8988T (cell line): ENCODE measurements around the gene OSBPL5.
A peak's percentile ranks its signal among the peaks of the same experiment; 100 is the strongest.

Experiments
- DNase-seq: peaks from one replicate; pipeline ENCODE4 v3.0.0; 2011

Gene OSBPL5

DNA sequence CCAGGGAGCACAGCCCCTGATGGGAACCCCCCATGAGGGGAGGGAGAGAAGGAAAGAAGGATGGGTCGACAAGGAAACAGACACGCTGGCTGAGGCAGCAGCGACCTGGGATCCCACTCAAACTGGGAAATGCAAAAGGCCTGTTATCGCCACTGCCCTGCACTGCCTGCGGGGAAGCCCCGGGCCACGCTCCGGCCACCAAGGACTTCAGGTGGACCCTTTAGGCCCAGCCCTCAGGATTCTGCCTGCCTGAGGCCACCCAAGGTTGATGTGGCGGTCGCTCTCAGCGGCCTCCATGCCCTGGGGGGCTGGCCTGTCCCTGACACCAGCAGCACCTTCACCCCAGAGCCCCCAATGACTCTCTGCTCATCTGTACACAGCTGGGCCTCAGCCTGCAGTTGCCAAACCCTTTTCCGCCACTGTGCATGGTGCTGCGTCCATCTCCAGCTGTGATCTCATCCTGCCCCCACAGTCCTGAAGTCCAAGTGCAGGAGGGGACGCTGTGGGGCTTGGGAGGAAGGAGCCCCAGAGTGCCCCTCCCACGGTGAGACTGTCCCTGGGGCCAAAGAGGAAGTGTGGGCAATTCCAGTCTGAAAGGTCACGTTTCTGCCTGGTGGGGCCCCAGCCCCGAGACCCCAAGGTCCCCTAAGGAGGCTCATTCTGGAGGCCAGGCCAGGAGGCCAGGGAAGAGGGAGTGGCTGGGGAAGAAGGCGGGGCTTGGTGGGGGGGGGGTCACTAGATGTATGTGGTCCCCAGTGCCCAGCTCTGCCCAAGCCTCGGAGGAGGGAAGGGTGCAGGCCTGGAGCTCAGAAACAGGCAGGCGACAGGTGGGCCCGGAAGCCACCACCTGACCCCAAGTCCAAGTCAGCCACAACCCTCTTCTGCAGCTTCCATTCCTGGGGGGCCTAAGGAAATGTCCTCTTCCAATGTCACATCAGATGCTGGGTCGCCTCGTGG lies 31.6 kb downstream of the OSBPL5 start:
- peak; percentile 11 for DNase-seq

DNA sequence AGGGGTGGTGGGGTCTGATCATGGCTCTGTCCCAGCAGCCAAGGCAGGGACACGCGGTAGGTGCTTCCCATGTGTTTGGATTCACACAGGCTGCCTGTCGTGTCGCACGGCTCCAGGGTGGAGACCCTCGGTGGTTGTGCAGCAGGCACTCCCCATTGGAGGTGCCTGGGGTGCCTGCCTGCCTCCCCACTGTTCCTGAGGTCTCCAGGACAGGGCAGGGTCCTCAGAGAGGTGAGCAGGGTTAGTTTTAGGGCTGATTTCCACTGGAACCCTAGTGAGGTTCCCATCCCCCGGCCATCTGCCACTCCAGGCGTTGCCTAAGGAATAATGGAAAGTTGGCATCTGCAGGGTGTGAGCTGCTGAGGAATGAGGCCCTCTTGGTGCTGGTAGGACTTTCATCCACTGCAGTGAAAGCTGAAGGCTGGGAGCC lies 32.3 kb downstream of the OSBPL5 start:
- peak; percentile 7 for DNase-seq

DNA sequence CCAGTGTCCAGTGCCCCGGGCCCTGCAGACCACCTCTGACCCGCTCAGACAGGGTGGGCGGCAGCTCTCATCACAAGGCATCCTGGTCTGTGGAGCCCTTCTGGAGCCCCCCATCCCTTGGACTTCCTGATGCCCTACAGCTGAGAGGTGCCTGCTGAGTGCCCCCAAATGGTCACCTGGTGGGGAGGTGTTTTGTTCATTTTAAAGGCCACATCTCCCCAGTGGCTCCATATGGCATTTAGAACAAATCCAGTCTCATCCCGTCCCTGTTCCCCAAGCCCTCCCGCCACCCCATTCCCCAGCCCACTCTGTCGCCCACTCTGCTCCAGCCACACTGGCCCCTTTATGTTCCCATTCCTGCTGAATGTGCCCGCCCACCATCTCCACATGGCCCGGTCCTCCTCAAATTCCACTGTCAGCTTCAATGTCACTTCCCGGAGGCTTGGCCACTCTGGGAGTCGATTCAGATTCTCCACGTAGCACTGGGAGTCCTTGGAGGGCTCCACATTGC lies 32.8 kb downstream of the OSBPL5 start:
- peak; percentile 2 for DNase-seq

DNA sequence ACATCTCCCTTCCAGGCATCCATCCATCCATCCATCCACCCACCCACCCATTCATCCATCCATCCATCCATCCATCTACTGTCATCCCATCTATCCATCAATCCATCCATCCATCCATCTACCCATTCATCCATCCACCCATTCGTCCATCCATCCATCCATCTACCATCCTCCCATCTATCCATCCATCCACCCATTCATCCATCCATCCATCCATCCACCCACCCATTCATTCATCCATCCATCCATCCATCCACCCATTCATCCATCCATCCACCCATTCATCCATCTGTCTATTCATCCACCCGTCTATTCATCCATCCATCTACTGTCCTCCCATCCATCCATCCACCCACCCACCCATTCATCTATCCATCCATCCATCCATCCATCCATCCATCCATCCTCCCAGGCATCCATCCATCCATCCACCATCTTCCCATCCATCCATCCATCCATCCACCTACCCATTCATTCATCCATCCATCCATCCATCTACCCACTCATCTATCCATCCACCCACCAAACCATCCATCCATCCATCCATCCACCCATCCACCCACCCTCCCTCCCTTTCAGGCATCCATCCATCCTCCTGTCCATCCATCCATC lies 33.7 kb downstream of the OSBPL5 start:
- no peak for DNase-seq

DNA sequence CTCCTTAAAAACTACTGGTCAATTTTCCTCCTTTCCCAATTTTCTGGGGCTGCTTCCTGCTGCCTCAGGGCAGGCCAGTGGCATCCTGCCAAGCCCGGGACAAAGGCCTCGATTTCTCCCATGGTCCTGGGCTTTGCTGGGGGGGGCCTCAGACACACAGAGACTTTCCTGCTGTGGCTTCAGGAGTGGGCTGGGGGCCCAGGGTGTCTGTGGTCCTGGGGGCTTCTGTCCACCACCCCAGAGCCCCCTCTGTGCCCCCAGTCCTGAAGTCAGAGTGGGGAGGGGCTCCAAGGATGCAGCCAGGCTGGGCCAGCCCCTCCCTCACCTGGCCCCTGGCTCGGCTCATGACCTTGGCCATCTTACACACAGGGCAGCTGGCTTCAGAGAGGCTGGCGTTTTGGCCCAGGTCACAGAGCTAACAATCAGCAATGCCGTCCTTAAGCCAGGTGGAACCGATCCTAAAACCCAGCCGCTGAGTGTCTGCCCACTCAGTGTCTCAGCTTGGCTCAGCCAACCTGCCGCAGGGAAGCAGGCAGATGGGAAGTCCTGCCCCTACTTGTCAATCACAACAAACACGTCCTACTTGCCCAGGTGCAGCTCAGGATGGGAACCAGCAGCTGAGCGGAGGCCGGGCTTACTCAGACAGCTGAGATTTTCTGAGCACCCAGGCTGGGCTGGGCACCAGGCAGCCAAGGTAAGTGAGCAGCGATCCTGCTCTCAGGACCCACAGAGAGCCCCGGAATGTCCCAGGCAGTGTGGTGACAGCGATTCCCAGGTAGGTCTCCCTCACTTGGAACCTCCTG lies 34.6 kb downstream of the OSBPL5 start:
- DNase-seq, result peak; percentile 12

DNA sequence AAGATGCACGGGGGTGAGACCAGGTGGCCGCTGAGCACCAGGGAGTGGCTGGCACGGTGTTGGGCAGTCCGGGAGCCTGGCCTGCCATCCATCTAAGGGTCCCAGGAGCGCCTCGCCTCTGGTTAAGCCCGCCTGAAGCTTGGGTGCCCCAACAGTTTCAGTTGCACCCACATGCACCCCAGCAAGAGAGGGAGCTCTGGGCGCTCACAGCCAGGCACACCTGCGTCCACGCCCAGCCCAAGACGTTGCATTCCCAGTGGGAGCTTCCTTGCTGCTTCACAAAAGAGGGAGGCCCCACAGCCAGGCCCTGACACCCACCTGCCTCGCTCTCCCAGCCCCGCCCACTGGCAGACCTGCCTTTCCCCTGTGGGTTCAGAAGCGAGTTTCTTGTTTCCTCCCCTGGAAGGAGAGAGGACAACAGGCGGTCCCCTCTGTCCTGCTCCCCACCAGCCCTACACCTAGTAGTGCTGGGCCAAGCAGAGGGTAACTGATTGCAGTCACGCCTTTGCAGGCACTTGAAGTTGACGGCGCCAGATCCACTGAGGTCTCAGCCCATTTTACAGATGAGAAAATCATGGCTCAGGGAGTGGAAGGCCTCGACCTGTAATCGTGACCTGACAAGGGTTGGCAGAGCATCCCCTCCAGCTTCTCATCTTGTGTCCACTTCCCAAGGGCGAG lies 35.4 kb downstream of the OSBPL5 start:
- DNase-seq, result no peak

DNA sequence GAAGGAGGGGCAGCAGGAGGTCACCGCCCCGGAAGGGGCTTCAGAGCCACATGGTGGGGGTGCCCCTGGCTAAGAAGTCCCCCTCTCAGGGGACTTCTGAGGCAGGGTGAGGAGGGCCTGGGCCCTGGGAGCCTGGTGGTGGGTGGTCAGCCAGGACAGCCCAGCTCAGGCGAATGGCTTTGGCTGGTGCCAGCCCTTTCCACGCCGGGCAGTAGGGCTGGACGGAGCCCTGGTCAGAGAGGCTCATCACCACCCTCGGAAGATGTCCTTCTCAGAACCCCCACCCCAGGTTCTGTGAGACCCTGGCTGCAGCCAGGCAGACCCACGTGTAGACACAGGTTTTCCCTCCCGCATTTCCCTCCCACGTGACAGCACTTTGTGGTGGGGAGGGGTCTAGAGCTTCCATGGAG lies 35.9 kb downstream of the OSBPL5 start:
- DNase-seq, result peak; percentile 4

DNA sequence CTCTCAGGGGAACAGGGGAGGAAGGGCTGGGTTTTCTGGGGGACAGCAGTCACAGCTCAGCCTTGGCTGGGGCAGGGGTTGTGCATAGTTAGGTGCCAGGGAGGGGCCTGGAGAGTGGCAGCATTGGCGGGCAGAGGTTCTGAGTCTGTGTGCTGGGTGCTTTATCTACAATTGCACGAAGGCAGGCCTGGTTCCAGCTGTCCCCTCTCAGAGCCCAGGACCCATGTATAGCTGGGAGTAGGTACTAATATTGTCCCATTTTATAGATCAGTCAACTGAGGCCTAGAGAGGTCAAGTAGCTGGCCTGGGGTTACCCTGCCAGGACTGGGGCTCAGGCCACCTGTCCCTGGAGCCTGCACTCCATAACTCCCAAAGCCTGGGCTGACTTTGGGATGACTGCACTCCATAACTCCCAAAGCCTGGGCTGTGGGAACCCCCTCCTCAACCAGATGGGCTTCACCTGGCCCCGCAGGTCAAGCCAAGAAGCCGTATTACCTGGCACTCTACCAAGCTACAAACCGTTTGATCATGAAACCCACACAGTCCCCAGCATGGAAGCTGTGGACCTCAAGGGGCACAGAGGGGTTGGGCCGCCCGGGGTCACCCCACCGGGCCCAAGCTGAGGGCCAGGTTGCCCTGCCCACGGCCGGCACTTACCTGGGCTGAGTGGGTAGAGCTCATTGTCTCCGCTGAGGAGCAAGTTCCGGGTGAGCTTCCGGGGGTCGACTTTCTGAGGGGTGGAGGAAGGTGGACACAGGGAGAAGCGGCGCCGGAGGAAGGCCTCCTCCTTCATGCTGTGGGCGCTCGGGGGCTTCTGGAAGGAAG lies 36.5 kb downstream of the OSBPL5 start:
- DNase-seq, result peak; percentile 1

DNA sequence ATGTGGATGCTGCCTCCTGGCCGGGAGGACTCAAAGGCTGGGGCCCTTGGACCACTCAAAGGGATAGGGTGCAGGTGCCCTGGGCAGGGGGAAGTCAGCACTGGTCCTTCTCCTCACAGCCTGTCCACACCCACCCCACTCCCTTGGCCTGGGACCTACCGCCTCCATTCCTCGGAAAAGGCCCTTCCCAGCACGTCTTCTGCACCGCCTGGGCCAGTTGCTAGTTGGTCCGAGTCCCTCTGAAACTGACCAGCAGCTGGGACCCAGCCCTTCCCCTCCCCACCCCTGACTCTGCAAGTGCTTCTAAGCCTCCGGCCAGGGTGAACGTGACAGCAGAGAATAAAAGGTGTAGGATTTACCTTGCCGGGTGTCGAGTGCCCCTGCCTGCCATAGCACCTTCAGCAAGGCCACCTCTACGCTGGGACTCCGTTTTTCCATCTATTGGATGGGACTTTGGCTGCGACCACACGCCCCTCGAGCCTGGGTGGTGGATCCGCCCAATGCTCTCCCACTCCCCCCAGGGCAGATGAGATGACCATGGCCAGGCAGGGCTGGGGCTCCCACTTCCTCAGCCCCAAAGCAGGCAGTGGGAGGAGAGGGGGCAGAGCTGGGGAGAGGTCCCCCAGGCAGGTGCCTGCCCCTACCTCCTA lies 37.3 kb downstream of the OSBPL5 start:
- peak; percentile 1 for DNase-seq

DNA sequence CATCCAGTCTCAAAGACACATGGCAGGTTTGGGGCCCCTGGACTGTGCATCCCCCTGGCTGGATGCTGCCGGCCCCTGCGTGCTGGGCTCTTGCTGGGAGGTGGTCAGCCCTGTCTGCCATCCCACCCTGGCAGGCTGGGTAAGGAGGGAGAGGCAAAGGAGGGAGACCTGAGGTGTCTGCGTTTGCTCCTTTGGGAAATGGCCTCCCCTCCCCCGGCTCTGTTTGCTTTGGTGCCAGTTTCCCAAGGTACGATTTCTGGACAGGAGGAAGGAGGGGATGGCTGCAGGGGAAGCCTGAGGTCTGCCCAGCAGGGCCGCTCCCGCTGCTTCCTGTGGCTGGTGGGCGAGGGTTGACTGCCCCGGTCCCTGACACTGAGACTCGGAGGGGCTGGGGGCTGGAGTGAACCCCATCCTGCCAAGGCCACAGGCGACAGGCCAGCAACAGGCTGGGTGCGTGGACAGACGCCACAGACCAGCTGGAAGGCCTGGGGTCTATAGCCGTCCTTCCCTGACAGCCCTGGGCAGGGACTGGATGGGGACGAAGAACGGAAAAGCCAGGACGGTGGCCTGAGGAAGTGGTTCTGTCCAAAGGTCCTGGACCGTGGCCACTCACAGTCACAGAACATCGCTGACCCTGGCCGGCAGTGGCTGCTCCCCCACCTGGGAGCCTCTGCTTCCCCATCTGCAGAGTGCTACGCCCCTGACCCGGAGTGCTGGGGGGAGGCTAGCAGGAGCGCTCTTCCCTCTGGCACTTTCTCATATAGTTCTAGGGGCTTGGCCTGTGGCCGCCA lies 38.0 kb downstream of the OSBPL5 start:
- no peak for DNase-seq

DNA sequence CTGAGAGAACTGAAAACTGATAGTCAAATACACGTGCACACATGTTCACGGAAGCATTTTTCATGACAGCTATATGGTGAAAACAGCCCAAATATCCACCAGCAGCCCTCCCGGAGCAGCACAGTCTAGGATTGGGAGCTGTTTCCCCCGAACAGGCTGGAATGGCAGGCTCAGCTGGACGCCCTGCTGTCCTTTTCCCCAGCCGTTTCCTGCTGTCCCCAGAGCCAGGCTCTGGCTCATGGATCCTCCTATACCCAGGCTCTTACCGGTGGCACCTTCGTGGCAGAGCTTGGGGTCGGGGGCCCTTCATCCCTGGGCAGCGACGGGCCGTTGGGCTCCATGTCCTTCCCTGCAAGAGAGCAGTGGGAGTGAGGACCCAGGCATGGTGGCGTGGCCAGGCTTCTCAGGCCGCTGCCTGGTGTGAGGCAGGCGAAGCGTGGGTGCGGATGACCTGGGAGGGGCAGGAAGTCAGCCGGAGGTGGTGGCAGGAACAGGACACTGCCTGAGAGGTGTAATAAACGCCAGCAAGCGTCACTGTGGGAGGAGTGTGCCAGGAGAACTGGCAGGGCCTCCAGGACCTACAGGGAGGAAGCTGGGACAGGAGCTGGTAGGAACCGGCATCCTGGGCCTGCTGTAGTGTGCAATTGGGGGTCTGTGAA lies 38.8 kb downstream of the OSBPL5 start:
- DNase-seq, result no peak

DNA sequence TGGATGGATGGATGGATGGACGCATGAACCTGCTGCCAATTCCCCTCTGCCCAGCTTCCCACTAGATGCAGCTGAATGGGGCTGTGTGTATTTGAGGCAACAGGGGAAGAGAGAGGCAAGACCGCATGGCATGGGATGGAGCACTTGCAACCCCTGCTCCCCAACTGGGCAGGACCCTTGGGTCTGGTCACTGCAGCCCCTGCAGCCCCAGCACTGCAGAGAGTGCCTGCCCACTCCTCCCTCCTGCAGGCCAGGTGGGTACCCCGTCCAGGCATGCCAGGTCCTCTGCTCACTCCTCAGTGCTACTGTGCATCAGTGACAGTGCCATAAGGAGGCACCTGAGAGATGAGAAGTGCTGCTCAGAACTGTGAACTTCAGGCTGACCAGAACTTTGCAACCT lies 40.3 kb downstream of the OSBPL5 start:
- no peak for DNase-seq

DNA sequence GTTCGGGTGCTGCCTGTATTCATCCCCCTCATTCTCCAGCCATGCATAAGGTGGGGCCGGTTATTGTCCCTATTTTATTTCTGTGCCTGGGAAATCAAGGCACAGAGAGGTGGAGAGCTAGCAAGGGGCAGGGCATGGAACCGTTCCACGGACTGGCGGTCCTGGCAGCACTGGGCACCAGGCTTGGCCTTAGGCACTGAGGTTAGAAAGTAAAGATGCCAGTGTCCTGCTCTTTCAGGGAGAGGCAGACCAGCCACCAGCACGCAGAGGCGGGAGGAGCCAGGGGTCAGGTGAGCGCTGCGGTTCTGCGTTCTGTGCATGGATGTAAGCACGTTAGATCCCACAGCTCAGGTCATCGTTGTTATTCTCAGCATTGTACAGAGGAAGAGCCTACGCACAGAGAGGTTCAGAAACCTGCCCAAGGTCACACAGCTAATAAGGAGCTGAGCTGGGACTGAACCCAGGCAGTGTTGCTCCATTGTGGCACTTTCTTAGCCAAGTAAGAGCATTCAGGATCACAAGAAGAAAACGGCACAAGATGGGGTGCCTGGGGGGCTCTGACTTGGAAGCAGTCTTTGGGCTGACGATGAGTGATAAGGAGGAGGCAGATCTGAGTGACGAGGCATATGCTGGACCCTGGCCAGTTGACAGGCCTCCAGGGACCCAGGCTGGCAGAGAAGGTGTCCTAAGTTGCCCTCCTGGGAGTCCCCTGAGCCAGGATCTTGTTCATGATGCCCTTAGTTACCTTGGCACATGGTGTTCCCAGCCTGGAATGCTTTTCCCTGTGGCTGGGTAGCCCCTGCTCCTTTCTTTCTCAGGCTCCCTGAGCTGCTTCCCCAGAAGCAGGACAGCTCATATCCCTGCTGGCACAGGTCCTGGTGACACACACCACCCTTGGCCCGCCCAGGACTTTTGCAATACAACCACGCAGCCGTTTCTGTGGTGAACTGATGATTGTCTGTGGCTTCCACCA lies 41.1 kb downstream of the OSBPL5 start:
- peak; percentile 45 for DNase-seq

DNA sequence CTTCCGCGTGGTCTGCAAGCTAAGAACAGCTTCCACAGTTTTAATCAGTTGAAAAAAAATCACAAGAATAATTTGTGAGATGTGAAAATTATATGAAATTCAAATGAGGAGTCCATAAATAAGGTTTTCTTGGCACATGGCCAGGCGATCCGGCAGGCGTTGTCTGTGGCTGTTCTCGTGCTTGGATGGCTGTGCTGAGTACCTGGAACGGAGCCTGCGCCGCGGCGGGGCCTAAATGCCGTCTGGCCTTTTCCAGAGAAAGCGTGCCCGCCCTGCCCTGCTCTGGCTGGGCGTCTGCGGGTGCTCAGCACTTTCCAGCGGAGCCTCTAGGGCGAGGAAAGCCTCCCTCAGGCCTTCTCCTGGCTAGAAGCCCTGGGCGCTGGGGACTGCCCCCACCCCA lies 41.8 kb downstream of the OSBPL5 start:
- peak; percentile 8 for DNase-seq

DNA sequence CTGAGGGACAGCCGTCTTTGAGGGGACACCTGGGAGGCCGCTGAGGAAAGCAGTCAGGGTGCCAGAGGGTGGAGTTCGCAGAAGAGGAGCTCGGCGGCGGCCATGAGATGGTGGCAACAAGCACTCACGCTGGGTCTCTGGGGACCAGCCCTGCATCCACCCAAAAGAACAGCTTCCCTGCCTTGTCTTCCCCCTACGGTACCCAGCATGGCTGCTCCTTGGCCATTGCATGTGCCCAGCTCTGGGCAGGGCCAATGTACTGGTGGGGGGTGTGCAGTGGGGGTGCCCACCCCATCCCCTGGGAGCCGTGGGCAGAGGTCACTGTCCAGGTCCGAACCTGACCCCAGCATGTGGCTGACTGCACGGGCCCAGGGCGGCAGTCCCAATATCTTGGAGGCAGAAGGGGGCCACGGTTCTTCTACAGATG lies 42.3 kb downstream of the OSBPL5 start:
- no peak for DNase-seq

DNA sequence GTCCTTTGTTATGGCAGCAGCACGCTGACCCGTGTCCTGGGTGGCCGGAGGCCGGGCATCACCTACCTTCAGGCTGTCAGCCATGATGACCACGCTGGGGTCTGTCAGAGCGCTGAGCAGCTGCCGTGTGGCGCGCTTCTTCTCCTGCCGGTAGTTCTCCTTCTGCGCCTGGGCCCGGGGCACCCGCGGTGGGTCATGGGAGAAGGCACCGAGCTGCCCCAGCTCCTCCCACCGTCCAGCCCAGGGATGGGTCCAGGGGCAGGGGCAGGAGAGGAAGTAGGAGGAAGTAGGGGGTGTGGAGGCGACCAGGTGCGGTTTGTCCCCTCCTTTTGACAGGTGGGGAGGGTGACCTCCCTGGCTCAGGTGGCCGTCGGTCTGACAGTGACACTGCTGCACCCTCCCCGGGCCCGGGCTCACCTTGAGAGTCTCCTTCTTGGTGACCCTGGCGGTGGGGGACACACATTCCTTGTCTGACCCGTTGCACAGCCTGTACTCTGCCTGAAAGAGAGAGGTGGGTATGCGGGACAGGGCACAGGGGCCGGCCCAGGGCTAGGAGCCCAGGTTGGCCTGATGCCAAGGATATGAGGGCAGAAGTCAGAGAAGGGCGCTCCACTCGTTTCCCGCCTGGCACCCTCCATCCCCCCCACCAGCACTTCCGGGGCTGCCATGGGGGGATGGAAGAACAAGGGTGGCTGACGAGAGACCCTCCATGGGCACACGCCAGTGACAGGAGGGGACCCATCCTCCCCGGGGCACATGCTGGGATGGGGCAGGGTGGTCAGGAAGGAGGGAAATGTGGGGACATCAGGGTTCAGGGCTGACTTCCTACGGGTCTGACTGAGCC lies 43.0 kb downstream of the OSBPL5 start:
- no peak for DNase-seq

DNA sequence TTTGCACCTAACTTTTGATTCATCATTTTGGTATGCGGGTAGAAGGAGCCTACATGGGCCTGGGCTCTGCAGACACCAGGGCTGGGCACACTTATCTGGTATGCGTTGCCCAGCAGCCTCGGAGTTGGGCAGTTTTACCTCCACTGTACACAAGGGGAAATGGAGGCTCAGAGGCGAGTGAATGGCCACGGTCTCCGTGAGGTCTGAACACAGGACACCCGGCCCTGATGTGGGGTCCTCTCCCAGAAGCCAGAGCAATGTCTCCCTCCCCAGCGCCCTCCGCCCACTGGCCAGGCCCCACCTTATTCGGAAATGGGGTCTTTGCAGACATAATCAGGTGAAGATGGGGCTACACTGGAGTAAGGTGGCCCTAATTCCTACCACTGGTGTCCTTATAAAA lies 43.7 kb downstream of the OSBPL5 start:
- DNase-seq, result peak; percentile 4
